SIG-M5 treated with dmso at 0.1 percent for 504 hours (cell line): ENCODE measurements around the gene NXPH4.

Experiments
- DNase-seq: peaks from one replicate; lab custom pipeline; 2025; ENCODE audit not compliant: unreplicated experiment; lab: John Stamatoyannopoulos, UW

The NXPH4 gene

DNA sequence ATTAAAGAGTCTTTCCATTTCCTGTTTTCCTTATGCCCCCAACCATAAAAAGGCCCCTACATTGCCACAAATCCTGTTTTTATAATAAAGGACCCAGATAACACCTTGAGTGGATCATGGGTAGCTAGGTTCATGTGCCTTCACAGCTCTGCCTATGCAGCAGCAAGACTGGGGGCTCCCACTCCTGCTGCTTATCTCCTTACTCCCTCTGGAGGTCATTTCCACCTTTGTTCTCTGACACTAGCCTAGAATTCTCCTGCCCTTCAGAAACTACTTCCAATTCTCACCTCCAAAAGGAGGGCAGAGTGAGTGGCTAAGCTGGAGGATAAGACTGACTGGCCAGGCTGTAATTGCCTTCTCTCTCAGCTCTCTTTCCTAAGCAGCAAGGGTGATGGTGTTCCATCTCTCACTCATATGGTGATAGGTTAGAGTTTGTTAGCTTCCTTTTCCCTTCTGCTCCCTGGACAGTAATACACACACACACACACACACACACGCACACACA is 54.4 kb downstream of the NXPH4 start:
- no peak for DNase-seq

GRCh38 chr12:57272337-57273151 is 56.0 kb downstream of the NXPH4 start:
- no peak for DNase-seq

DNA sequence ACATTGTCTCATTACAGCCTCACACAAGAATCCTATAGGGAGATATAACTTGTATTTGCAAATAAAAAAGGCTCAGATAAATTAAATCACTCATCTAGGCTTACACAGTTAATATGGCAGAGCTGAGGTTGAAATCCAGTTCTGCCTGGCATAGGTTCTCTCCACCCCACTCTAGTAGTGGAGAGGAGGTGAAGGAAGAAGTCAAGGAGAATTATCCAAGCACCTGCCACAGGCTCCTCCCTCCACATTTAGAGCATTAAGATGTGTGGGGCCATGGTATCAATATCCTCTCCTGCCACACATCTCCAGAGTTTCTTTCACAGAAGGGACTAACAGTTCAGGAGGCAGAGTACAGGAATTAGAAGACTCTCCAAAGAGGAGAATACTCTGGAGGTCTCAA is 56.9 kb downstream of the NXPH4 start:
- DNase-seq, result no peak
